CD4-positive, alpha-beta T cell (primary cell): Measurements from ENCODE around the gene VPS37C. TPM values are rescaled to one million over a fixed set of nuclear protein-coding genes. Genes with fewer than 3 reads are reported as not detected.

ENCODE experiments used
- ATAC-seq: fragments of 200-7000 bp; cut with Tn5 transposase; one replicate; pipeline ENCODE4 v1.10.0; 2022; ENCODE audit warnings: mild to moderate bottlenecking; ENCODE audit not compliant: poor library complexity
- CTCF ChIA-PET: fragments of 350-600 bp; sonication (Branson Sonifier 250); formaldehyde crosslinking; loops from one replicate; lab custom pipeline; 2021; ENCODE audit warnings: antibody characterized with exemption, inconsistent platforms; lab: Charles Lee
- POLR2A ChIA-PET: fragments of 350-600 bp; sonication (Branson Sonifier 250); formaldehyde crosslinking; loops from one replicate; lab custom pipeline; 2021; ENCODE audit warnings: antibody characterized with exemption, inconsistent platforms; lab: Charles Lee
- DNase-seq, 14 experiments: peaks; one replicate each; pipeline ENCODE4 v3.0.0-alpha.2; 2013 to 2020; ENCODE audit warnings: mixed read lengths in 2 of 14
- H3K27ac ChIP-seq, 2 donors: one replicate each; pipeline versions ENCODE4 v1.5.1 to v1.7.0; 2013; ENCODE audit warnings: low read length in 2 of 2, low read depth in 1 of 2, mild to moderate bottlenecking in 1 of 2
- H3K27me3 ChIP-seq, 2 experiments: 1 replicate in 1 of 2; 2 replicates in 1 of 2; pipeline versions ENCODE4 v1.6.1 to v1.7.0; 2013; ENCODE audit warnings: low read length in 2 of 2, control low read depth in 1 of 2, mild to moderate bottlenecking in 1 of 2, moderate library complexity in 1 of 2; ENCODE audit not compliant: insufficient read depth in 2 of 2, control insufficient read depth in 1 of 2
- H3K36me3 ChIP-seq: one replicate; pipeline ENCODE4 v1.6.1; 2013; ENCODE audit warnings: low read length, control low read depth; ENCODE audit not compliant: insufficient read depth
- H3K4me1 ChIP-seq: one replicate; pipeline ENCODE4 v1.6.1; 2013; ENCODE audit warnings: low read length, control low read depth; ENCODE audit not compliant: insufficient read depth
- H3K4me3 ChIP-seq: one replicate; pipeline ENCODE4 v1.5.1; 2013; ENCODE audit warnings: mild to moderate bottlenecking, low read length, moderate library complexity
- H3K9me3 ChIP-seq, 2 experiments: 1 replicate in 1 of 2; 2 replicates in 1 of 2; pipeline versions ENCODE4 v1.6.1 to v1.7.0; 2013; ENCODE audit warnings: low read length in 2 of 2, mild to moderate bottlenecking in 2 of 2, control low read depth in 1 of 2, moderate library complexity in 1 of 2; ENCODE audit not compliant: control insufficient read depth in 1 of 2, insufficient read depth in 1 of 2
- H3K27ac Mint-ChIP-seq: one replicate; pipeline ENCODE4 v1.8.0; 2020; ENCODE audit warnings: mixed read lengths
- H3K27me3 Mint-ChIP-seq: one replicate; pipeline ENCODE4 v1.8.0; 2021; ENCODE audit warnings: mixed read lengths
- H3K36me3 Mint-ChIP-seq: one replicate; pipeline ENCODE4 v1.8.0; 2021; ENCODE audit warnings: low read depth, mixed read lengths
- H3K4me1 Mint-ChIP-seq: one replicate; pipeline ENCODE4 v1.8.0; 2021; ENCODE audit warnings: low read depth, mixed read lengths
- H3K4me3 Mint-ChIP-seq: one replicate; pipeline ENCODE4 v1.8.0; 2020; ENCODE audit warnings: mild to moderate bottlenecking, mixed read lengths
- H3K9me3 Mint-ChIP-seq: one replicate; pipeline ENCODE4 v1.8.0; 2020; ENCODE audit warnings: mixed read lengths
- intact Hi-C, 2 experiments: fragments of 100-400 bp; cut with DNase I in 1 of 2; cut with micrococcal nuclease in 1 of 2; formaldehyde crosslinking; loops; one replicate each; pipeline versions ENCODE4 v1.15.1 to v1.9.0; 2023 to 2025; cut with DNase I, micrococcal nuclease
- total RNA-seq, 174 experiments: library from RNA in 2 of 174; stranded (reverse) in 2 of 174; gene quantifications; one replicate each; pipeline ENCODE4 v1.2.3 and lab custom pipeline; 2021 to 2026
- TF ChIP-seq, protein P1 (sequence below): fragments of 200-600 bp; IDR thresholded peaks from one replicate; pipeline ENCODE4 v1.8.0; 2022; ENCODE audit warnings: antibody characterized with exemption, mild to moderate bottlenecking

Gene VPS37C
- total RNA-seq, 2 experiments from 2014 or later = 1.8 to 2.0 TPM

DNA sequence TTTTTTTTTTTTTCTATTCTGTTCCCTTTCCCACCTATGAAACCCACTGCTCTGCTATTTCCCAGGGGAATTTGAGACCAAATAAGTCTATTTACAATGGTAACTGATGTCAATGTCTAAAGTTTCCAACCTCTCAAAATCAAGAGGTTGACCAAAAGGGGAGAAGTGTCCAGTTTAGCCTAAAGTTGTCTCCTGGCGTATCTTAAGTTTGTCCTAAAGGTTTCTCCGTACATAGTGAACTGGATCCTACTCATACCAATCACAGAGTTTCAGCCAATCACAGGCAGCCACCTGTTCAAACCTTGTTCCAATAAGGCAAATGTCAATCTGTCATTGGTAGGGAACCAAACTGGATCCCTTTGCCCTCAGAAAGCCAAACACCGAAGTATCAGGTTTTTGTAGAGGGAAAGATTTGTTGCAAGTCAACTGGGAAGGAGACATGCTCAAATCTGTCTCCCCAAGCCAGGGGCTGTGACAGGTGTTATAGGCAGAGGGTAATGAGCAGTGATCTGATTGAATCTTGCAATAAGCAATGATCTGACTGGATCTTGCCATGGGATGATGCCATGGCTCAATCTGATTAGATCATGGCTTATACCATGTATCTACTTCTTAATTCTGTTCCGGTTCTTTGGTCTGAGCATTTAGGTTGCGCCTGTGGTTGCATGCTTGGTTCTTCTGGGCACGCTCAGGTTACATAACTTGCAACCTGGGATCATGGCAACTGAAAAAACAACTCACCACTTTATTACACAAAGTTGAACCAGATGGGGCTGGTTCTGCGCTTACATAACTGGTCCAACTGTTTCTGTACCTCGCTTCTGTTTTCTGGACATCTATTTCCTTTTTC lies 1.1 kb upstream of the VPS37C start:
- ChIA-PET POLR2A (interaction anchor here (1.0 to 1.4 kb wide), 3 partner anchors 10 to 247 kb away, joined by 3 to 4 read pairs (median 3); no protein-coding TSS in a partner anchor), CTCF (no interaction called here)
- Mint-ChIP-seq H3K4me3 (peak overlapping the region; percentile 91), H3K27me3 (no peaks in the 10 kb centered on the region), H3K27ac (peak overlapping the region; percentile 83), H3K36me3 (peaks cover 6% of the 10 kb centered on the region), H3K4me1 (peaks cover 63% of the 10 kb centered on the region), H3K9me3 (no peaks in the 10 kb centered on the region)
- ATAC-seq = no peak
- H3K4me3 ChIP-seq = peak overlapping the region; percentile 70
- no peaks in the 10 kb centered on the region for H3K9me3 ChIP-seq
- TF ChIP-seq, protein P1, sequence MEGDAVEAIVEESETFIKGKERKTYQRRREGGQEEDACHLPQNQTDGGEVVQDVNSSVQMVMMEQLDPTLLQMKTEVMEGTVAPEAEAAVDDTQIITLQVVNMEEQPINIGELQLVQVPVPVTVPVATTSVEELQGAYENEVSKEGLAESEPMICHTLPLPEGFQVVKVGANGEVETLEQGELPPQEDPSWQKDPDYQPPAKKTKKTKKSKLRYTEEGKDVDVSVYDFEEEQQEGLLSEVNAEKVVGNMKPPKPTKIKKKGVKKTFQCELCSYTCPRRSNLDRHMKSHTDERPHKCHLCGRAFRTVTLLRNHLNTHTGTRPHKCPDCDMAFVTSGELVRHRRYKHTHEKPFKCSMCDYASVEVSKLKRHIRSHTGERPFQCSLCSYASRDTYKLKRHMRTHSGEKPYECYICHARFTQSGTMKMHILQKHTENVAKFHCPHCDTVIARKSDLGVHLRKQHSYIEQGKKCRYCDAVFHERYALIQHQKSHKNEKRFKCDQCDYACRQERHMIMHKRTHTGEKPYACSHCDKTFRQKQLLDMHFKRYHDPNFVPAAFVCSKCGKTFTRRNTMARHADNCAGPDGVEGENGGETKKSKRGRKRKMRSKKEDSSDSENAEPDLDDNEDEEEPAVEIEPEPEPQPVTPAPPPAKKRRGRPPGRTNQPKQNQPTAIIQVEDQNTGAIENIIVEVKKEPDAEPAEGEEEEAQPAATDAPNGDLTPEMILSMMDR = no peak
- DNase-seq = peak in 4 of 14 experiments; percentile 15 to 71 (median 44)
- H3K4me1 ChIP-seq = peaks cover 20% of the 10 kb centered on the region
- intact Hi-C loops = no loop called here
- no peaks in the 10 kb centered on the region for H3K27me3 ChIP-seq
- H3K27ac ChIP-seq = peak overlapping the region; percentile 81 to 85
- H3K36me3 ChIP-seq = no peaks in the 10 kb centered on the region

DNA sequence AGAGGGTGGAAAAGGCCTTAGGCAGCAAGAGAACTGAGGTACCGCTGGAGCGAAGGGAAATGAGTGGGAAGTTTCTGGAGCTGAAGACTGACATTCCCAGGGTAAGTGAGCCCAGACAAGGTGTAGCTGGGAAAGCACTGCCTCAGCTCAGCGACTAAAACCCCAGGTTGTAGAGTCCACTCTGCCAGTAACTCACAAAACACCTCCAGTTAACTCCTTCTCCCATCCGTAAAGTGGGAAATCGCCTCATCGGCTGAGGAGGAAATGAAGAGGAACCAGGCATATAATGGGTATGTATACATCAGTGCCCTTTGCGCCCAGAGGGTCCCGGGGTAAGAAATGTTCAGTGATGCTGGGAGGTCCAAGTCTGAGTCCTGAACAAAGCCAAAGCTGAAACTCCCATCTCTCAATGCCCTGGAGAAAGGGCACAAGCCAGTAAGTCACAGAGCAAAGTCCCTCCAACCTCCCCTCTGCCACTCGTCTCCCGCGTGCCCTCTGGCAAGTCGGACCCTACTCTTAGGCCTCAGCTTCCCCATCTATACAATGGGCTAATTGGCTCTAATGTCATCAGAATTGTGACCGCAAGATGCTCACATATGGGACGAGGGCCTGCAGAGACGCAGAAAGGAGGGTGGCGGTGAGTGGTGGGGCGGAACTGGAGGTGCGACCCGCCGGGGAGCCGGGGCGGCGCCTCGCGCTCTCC lies 588 bp downstream of the VPS37C start:
- POLR2A ChIA-PET = interaction anchor here (0.6 to 2.2 kb wide), 14 partner anchors 9 to 269 kb away, joined by 3 to 6 read pairs (median 4); partner anchors contain the start of gene CD6

More for the DNA sequence above, 588 bp downstream of the VPS37C start:
- TF ChIP-seq, protein P1 = no peak
- ATAC-seq = peak; percentile 0
- Histone ChIP-seq H3K36me3 (no peaks in the 10 kb centered on the region), H3K27ac (peak overlapping the region; percentile 77 to 85), H3K4me3 (peak overlapping the region; percentile 70), H3K9me3 (no peaks in the 10 kb centered on the region), H3K4me1 (peaks cover 20% of the 10 kb centered on the region), H3K27me3 (no peaks in the 10 kb centered on the region)
- peak overlapping the region; percentile 85 for H3K27ac Mint-ChIP-seq
- peak overlapping the region; percentile 88 for H3K4me3 Mint-ChIP-seq
- intact Hi-C loops = loop anchor here in 1 of 2 experiments (1.0 to 2.0 kb wide), 2 partner anchors 254 to 320 kb away; partner anchors contain the start of gene PRPF19
- peaks cover 62% of the 10 kb centered on the region for H3K4me1 Mint-ChIP-seq
- peaks cover 17% of the 10 kb centered on the region for H3K36me3 Mint-ChIP-seq
- DNase-seq = no peak
- no peaks in the 10 kb centered on the region for H3K27me3 Mint-ChIP-seq
- CTCF ChIA-PET = interaction anchor here (1.2 to 1.4 kb wide), 3 partner anchors 26 to 245 kb away, joined by 4 read pairs; no protein-coding TSS in a partner anchor
- no peaks in the 10 kb centered on the region for H3K9me3 Mint-ChIP-seq
